ENCODE results near the gene NWD2. TPM values are rescaled to one million over a fixed set of nuclear protein-coding genes. Genes with fewer than 3 reads are reported as not detected.
"Not testable (repeated sequence)": the region's sequence is repeated elsewhere in the genome, so short reads cannot be mapped to it uniquely, and the experiment has no call there.

The NWD2 gene
- not detected for total RNA-seq (2013)
- polyA plus RNA-seq (not detected), polyA minus RNA-seq (not detected in 2 replicates), total RNA-seq (0 to 2.0 (median 0.12) reads per million in 11 experiments)

- H3K4me3 Mint-ChIP-seq: peak within 1 kb of the TSS in 1 of 2 donors; percentile 87
Measured at GRCh38 chr4:37244583-37245390, at the start of gene NWD2. Gene NWD2 (plus strand): TSS chr4:37244743. CDS start chr4:37245068, 325 bp downstream.

GRCh38 chr4:37197899-37198298 lies 46.6 kb upstream of the NWD2 start:
- Histone ChIP-seq H3K79me2 (ENCODE audit: insufficient read depth, low read length) (no peaks in the 10 kb centered on the region), H3K4me3 (replicated peaks in 1 of 3; ENCODE audit: low read depth in 2 of 3, low read length in 3 of 3) (no peak overlapping the region), H3K9me3 (replicated peaks in 1 of 2; ENCODE audit: control insufficient read depth in 1 of 2, insufficient read depth in 1 of 2, low read length in 2 of 2) (no peaks in the 10 kb centered on the region), H3K4me1 (ENCODE audit: control insufficient read depth in 1 of 2, insufficient read depth in 2 of 2, low read length in 2 of 2) (no peaks in the 10 kb centered on the region), H3K27ac (ENCODE audit: low read depth in 1 of 2, low read length in 2 of 2) (no peak overlapping the region), H3K27me3 (ENCODE audit: control insufficient read depth in 2 of 2, insufficient read depth in 2 of 2, low read length in 2 of 2) (no peaks in the 10 kb centered on the region), H3K4me2 (replicated peaks; ENCODE audit: extremely low read depth, low read length, poor library complexity, severe bottlenecking) (no peak overlapping the region), H3K9ac (ENCODE audit: insufficient read depth, low read length, poor library complexity, severe bottlenecking) (no peak overlapping the region), H4K20me1 (ENCODE audit: insufficient read depth, low read length) (no peaks in the 10 kb centered on the region), H2AFZ (ENCODE audit: insufficient read depth, low read depth, low read length, poor library complexity, severe bottlenecking) (no peak overlapping the region), H3K36me3 (replicated peaks in 1 of 2; ENCODE audit: control insufficient read depth in 1 of 2, insufficient read depth in 2 of 2, low read length in 2 of 2) (no peaks in the 10 kb centered on the region)
- H3K4me3 Mint-ChIP-seq: no peak overlapping the region
- intact Hi-C loops (cut with micrococcal nuclease): no loop called here
- TF ChIP-seq CTCF (IDR thresholded peaks at IDR 0.05): no peak
- no peak overlapping the region for H3K27ac Mint-ChIP-seq
- 50% methylated on average over 1 of the region's 3 CpGs for WGBS (ENCODE audit: insufficient coverage)
- no peak for DNase-seq
- H3K36me3 Mint-ChIP-seq: no peaks in the 10 kb centered on the region
- H3K27me3 Mint-ChIP-seq (ENCODE audit: low read depth in 3 of 3): peaks cover 0 to under 1% (median 0%) of the 10 kb centered on the region in 3 donors
- H3K4me1 Mint-ChIP-seq: no peaks in the 10 kb centered on the region
- H3K9me3 Mint-ChIP-seq: peaks cover 0 to 6% (median 0%) of the 10 kb centered on the region in 7 donors

More at GRCh38 chr4:37244583-37245390, at the start of gene NWD2:
- Histone ChIP-seq H3K4me1 (ENCODE audit: control insufficient read depth in 1 of 2, insufficient read depth in 2 of 2, low read length in 2 of 2) (no peaks in the 10 kb centered on the region), H3K9me3 (replicated peaks in 1 of 2; ENCODE audit: control insufficient read depth in 1 of 2, insufficient read depth in 1 of 2, low read length in 2 of 2) (peaks cover 0 to 3% of the 10 kb centered on the region in 2 donors), H2AFZ (ENCODE audit: insufficient read depth, low read depth, low read length, poor library complexity, severe bottlenecking) (no peak within 1 kb of the TSS), H3K27ac (ENCODE audit: low read depth in 1 of 2, low read length in 2 of 2) (no peak within 1 kb of the TSS), H3K27me3 (ENCODE audit: control insufficient read depth in 2 of 2, insufficient read depth in 2 of 2, low read length in 2 of 2) (peaks cover 32 to 70% of the 10 kb centered on the region in 2 donors), H3K4me3 (replicated peaks in 1 of 3; ENCODE audit: low read depth in 2 of 3, low read length in 3 of 3) (peak within 1 kb of the TSS in 1 of 3 experiments; percentile 8), H4K20me1 (ENCODE audit: insufficient read depth, low read length) (no peaks in the 10 kb centered on the region), H3K9ac (ENCODE audit: insufficient read depth, low read length, poor library complexity, severe bottlenecking) (no peak within 1 kb of the TSS), H3K4me2 (replicated peaks; ENCODE audit: extremely low read depth, low read length, poor library complexity, severe bottlenecking) (peak within 1 kb of the TSS; percentile 19), H3K79me2 (ENCODE audit: insufficient read depth, low read length) (no peaks in the 10 kb centered on the region), H3K36me3 (replicated peaks in 1 of 2; ENCODE audit: control insufficient read depth in 1 of 2, insufficient read depth in 2 of 2, low read length in 2 of 2) (no peaks in the 10 kb centered on the region)
- peaks cover 0 to 8% (median 2%) of the 10 kb centered on the region in 7 donors for H3K9me3 Mint-ChIP-seq
- peaks cover 7% of the 10 kb centered on the region for H3K4me1 Mint-ChIP-seq
- intact Hi-C loops (cut with micrococcal nuclease): no loop called here
- TF ChIP-seq CTCF (IDR thresholded peaks at IDR 0.05): no peak
- H3K27me3 Mint-ChIP-seq (ENCODE audit: low read depth in 3 of 3): peaks cover 51 to 64% (median 59%) of the 10 kb centered on the region in 3 donors
- 2% methylated on average over 95 of the region's 95 CpGs for WGBS (ENCODE audit: insufficient coverage)
- no peak within 1 kb of the TSS for H3K27ac Mint-ChIP-seq
- no peak for DNase-seq
- H3K36me3 Mint-ChIP-seq: peaks cover 0 to 2% of the 10 kb centered on the region in 2 donors

- intact Hi-C loops (cut with micrococcal nuclease); H3K4me1 ChIP-seq (ENCODE audit: control insufficient read depth in 1 of 2, insufficient read depth in 2 of 2, low read length in 2 of 2); H3K36me3 Mint-ChIP-seq; H3K79me2 ChIP-seq (ENCODE audit: insufficient read depth, low read length); H3K4me1 Mint-ChIP-seq; H3K27ac ChIP-seq (ENCODE audit: low read depth in 1 of 2, low read length in 2 of 2); H4K20me1 ChIP-seq (ENCODE audit: insufficient read depth, low read length); H3K27me3 Mint-ChIP-seq (ENCODE audit: low read depth in 3 of 3); H3K4me2 ChIP-seq (replicated peaks; ENCODE audit: extremely low read depth, low read length, poor library complexity, severe bottlenecking); H3K4me3 ChIP-seq (replicated peaks in 1 of 3; ENCODE audit: low read depth in 2 of 3, low read length in 3 of 3); DNase-seq; H3K27me3 ChIP-seq (ENCODE audit: control insufficient read depth in 2 of 2, insufficient read depth in 2 of 2, low read length in 2 of 2); H2AFZ ChIP-seq (ENCODE audit: insufficient read depth, low read depth, low read length, poor library complexity, severe bottlenecking); H3K36me3 ChIP-seq (replicated peaks in 1 of 2; ENCODE audit: control insufficient read depth in 1 of 2, insufficient read depth in 2 of 2, low read length in 2 of 2); H3K27ac Mint-ChIP-seq; H3K4me3 Mint-ChIP-seq; H3K9ac ChIP-seq (ENCODE audit: insufficient read depth, low read length, poor library complexity, severe bottlenecking): not testable (repeated sequence)
- H3K9me3 Mint-ChIP-seq: peaks cover 5 to 16% (median 10%) of the 10 kb centered on the region in 7 donors
- WGBS (ENCODE audit: insufficient coverage): 100% methylated on average over 1 of the region's 1 CpG
- H3K9me3 ChIP-seq (replicated peaks in 1 of 2; ENCODE audit: control insufficient read depth in 1 of 2, insufficient read depth in 1 of 2, low read length in 2 of 2): peaks cover 11 to 14% of the 10 kb centered on the region in 2 donors
Measured at GRCh38 chr4:37204740-37205139, 39.8 kb upstream of the NWD2 start.
